Limb (tissue), 2 donors: ENCODE data around the gene FAM210B.
"Not testable (repeated sequence)": the region's sequence is repeated elsewhere in the genome, so short reads cannot be mapped to it uniquely, and the experiment has no call there.

Experiments
- DNase-seq, 2 donors: peaks; one replicate each; pipeline ENCODE4 v3.0.0-alpha.2; 2016; ENCODE audit errors: extremely low spot score in 2 of 2

FAM210B gene

GRCh38 chr20:56392132-56392880 lies 33.5 kb downstream of the FAM210B start, which contains the start of the genes AURKA and CSTF1:
TSS of gene AURKA (minus strand) at chr20:56392215. CDS start at chr20:56388197, 4,018 bp downstream.
TSS of gene CSTF1 (plus strand) at chr20:56392645. CDS start at chr20:56395553, 2,908 bp downstream.
- peak; percentile 98 to 99 for DNase-seq

DNA sequence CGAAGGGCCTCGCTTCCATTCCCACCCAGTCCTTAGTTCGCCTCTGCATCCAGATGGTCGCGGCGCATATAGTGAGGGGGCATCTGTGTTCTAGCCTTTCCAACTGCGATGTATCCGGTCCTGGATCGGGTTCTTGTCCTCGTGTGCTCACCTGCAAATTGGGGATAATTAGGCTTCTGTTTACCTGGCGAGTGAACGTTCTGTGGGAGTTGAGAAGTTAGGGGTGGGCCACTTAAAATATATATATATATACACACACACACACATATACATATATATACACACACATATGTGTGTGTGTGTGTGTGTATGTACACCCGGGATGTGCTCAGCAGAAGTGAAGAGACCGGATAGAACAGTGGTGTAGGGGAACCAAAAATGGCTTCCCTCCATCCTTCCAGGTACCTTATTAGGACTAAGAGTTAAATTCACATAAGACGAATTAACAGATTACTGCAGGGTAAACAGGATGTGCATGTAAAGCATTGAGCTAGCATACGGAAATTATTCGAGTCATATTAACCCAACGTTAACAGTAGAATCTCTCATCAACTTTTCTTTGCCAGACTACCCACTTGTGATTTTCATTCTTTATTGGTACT lies 34.2 kb downstream of the FAM210B start:
- no peak for DNase-seq

DNA sequence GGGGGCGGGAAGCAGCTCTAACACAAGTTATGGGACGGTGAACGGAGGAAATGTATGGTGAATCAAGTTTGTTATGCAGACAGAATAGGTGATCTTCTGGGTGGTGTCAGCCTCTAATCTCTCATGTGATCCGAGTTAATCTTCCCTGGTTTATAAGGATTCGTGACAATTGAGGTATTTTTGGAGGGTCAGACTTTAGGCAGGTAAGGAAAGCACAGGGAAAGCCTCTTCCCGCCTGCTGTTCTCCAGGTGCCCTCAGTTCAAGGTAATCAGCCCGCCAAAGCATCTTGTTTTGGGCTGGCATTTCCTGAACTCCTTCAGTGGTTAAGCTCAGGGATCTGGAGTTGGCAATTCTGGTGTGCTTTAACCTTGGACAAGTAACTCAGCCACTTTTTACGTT lies 34.9 kb downstream of the FAM210B start:
- DNase-seq = no peak

GRCh38 chr20:56395166-56395565 lies 36.4 kb downstream of the FAM210B start:
- DNase-seq = no peak

DNA sequence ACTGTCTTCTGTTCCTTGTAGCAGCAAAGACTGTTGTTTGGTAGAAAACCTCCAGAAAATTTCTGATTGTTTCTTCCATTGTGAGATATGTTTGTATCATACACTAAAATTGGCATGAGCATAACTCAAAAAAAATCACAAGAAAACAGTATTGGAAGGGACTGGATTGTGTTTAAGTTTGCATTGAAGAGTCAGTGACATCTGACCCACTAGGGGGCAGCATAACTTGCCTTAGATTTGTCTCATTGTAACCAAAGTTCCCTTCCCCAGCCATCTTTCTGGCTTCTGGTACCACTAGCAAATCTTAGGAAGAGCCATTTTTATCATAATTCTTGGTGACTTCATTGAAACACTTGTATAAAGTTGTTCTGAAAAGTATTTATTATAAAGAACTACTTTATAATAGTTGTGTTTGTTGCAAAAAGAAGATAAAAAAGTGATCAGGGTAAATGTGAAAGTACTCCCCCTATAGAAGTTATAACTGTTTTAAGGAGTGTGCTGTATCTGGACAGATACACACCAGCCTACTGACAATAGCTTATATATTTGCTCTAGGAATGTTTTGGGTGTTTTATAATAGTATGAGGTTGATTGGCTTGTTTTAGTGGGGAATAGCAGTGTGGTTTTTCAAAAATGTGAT lies 41.3 kb downstream of the FAM210B start:
- DNase-seq = peak; percentile 64 to 68

DNA sequence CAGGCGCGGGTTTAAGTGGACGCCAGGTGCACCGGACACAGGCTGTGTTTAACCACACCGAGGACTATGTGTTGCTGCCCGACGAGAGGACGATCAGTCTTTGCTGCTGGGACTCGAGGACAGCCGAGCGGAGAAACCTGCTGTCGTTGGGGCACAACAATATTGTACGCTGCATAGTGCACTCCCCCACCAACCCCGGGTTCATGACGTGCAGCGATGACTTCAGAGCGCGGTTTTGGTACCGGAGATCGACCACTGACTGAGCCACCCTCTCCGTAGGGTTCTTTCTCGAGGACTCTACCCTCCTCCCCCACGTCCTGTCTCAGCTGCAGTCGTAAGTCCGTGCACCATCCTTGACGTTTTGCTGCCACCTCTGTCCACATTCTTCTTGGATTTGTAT lies 44.7 kb downstream of the FAM210B start:
- DNase-seq = no peak

- DNase-seq = not testable (repeated sequence)
Observed at GRCh38 chr20:56405356-56405755, 46.6 kb downstream of the FAM210B start.

GRCh38 chr20:56406910-56407309 lies 48.1 kb downstream of the FAM210B start:
- DNase-seq = no peak

DNA sequence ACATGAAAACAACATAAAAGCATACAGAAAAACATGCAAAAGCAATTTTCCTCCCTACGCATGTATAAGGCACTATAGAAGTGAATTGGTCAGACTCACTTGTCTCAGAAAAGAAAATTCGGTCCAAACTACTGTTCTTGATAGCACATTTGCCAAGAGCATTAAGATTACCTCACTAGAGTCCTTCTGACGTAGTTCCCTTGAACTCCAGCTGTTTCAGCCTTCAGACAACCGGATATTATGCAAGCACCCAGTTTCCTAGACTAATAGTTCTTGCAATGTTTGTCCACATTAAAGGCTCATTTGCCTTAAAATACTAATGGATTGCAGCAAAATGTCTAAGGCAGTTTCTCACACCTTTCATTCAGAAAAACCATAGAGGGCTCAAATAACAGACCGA lies 50.7 kb downstream of the FAM210B start:
- no peak for DNase-seq

DNA sequence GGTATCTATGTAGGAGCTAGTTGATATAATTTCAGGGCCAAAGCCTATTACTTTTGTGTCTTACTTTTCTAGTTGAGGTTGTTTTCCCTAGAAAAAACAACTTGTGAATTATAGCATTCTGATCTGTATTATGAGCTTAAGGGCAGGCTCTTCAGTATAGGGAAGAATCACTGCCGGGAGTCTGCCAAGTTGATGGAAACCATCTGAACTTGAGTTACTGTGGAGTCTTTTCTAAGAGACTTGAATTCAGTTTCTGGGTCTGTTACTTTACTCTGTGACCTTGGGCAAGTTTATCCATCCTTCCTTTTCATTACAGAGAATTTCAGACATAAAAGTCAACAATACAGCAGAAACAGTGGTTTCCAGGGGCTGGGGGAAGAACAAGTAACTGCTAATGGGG lies 51.2 kb downstream of the FAM210B start:
- no peak for DNase-seq

DNA sequence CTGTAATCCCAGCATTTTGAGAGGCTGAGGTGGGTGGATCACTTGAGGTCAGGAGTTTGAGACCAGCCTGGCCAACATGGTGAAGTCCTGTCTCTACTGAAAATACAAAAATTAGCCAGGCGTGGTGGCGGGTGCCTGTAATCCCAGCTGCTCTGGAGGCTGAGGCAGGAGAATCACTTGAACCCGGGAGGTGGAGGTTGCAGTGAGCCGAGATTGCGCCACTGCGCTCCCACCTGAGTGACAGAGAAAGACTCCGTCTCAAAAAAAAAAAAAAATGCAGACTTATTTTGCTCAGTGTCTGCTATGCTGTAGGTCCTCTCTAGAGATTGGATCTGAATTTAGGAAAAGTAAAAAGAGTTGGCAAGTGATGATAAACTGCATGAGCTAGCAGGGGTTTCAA lies 52.5 kb downstream of the FAM210B start:
- not testable (repeated sequence) for DNase-seq

DNA sequence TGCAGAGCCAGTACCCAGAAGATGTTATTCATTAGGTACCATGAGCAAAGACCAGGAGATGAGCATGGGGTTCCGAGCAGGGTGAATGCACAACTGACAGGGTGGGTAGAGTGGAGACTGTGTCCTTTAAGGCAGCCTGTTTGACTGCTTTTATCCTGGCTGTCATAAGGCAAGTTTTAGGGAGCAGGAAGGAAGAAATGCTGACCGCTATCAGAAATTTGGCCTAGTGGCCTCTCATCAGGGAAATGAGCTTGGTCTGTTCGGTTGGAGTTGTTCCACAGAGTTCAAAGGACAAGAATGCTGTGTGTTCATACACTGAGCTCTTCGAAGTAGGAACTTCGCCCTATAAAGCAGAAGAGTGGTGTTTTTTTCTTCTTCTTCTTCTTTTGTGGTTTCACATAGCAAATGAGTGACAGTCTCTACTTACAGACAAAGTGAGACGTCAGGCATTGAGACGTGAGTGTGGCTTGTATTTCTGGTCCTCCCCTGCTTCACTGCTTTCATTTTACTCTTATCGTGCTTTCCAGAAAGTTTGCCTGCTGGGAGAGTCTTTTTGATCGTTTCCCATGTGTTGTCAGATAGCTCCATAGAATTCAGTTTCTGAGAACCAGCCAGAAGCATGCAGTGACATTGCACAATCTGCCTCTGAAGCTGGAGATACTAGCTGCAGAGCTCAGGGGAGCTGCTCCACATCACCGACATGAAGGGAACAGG lies 53.1 kb downstream of the FAM210B start, which contains the start of gene CASS4:
Gene CASS4 (plus strand): TSS at position 502 of the 714 bp plus-strand sequence. CDS start 199 bp downstream, at position 701.
- no peak for DNase-seq

DNA sequence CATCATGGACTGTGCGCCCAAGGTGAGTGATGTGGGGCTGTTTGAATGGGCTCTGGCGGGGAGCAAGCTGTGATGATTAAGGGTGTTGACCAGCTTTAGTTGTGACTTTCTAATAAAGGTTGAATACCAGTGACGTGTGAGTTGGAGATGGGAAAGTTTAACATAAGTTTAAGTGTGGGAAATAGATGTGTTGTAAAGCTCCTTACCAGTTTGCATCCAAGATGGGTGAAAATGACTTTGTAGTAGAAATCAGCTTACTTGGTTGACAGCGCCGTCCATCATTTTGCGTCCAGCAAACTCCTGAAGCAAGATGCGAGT lies 53.7 kb downstream of the FAM210B start:
- DNase-seq = no peak

DNA sequence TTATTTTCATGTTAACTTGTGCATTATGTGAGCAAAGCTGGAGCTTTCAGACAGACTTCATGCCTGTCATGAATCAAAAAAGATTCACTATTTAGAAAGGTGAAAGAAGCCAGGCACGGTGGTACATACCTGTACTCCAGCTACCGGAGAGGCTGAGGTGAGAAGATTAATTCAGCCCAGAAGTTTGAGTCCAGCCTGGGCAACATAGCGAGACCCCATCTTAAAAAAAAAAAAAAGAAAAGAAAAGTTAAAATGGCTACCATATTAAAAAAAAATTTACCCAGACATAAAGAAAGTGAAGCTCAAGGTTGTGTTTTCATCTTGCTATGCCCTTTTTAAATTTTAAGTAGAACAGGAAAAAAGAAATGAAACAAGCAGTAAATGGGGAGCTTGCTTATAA lies 54.2 kb downstream of the FAM210B start:
- no peak for DNase-seq

DNA sequence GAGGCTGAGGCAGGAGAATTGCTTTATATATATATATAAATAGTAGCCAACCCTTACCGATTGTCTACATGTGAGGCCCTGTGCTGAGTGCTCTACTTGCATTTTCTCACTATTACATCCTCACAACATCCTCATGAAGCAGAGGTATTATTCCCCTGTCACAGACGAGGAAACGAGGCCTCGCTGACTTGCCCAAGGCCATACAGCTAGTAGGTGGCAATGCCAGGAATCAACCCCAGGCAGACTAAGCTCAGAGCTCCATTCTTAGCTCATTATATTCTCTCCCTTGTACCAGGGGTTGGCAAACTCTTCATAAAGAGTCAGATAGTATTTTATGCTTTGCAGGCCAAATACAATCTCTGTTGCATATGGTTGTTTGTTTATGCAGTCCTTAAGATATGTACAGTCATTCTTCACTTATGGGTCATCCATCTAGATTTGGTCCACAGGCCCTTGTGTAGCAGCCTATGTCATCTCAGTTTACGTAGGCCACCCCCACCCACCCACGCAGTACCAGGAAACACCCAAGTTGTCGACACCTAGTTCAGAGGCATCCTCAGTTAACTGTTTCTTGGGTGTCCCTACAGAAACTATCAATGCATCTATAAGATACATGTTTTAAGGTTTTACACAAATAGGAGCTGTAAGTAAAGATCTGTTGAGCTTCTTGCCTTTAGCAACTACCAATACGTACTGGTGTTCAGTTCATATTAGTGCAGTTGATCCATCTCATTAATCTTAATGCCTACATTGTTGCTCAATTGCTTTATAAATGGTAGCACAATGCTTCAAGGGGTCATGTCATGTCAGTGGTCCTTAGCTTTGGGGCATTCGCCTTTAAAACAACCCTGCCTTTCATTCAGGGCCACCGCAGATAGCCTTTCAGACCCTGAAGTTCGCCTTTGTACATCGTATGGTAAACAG lies 56.3 kb downstream of the FAM210B start:
- no peak for DNase-seq

DNA sequence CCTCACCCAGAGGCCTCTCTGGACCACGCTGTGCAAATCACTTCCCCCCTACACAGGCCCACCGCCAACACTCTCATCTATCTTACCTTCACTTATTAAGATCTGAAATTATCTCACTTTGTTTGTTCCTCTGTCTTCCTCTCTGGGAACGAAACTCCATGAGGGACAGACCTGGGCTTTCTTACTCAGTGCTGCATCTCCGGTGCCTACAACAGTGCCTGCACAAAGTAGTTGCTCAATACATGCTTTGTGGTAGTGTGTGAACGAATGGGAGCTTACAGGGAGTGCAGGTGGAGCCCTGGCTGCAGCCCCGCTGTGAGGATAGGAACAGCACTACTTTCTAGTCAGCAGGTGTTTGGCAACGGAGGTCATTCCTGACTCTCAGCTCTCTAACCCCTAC lies 58.6 kb downstream of the FAM210B start:
- DNase-seq = no peak

GRCh38 chr20:56417911-56418310 lies 59.1 kb downstream of the FAM210B start:
- DNase-seq = no peak
